ENCODE results near the gene KLRG1.

Gene KLRG1

DNA sequence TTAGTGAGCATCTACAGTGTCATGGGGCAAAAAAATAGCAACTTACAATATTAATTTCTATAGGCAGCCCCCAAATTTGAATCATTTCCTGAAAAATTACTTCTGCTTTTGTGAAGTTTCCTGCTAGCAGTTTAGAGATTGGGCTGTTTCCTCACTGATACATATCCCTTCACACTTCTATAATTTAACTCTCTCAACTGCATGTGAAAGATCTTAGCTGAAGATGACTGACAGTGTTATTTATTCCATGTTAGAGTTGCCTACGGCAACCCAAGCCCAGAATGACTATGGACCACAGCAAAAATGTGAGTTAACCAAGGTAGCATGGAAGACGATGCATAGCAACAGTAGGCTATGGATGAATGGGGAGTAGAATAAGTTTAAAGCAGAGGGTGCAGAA is at the start of gene KLRG1:
Gene KLRG1 (plus strand): TSS at position 134 of the 400 bp plus-strand sequence. CDS start 90 bp downstream, at position 224.
- DNase-seq (ENCODE audit: low read depth in 2 of 3, low spot score in 1 of 3): no peak

DNA sequence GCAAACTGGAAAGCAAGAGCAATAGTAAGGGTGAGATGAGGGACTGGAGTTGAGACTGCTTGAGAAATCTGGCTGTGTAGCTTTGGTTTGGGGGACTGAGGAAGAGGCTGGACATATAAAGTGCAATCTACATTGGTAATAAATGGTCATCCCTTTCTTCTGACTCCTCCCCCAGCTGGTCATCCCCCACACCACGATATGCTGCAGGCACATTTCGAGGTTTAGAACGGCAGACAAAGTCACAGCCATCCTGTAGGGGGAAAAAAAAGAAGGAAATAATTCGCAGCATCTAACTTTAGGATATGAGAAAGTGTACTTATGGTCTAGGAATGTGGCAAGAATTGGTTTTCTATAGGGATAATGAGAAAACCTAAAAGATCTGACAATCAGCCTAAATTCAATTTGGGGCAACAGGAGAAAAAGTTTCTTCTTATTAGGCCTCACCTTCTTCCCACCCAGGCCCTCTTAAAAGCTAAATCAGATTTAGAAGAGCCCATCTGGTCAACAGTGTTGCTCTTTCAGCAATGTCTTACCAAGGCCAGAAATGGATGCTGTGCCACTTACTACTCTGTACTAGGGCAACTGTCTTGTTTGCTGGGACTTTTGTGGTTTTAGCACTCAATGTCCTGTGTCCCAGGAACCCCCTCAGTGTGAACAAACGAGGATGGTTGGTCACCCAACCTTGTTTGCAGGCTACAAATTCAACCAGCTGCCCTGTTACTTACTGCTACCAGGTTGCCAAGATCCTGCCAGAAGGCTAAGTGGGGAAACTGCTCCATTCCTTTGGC is 47.5 kb upstream of the KLRG1 start:
- DNase-seq (ENCODE audit: low read depth in 2 of 3, low spot score in 1 of 3): no peak

DNA sequence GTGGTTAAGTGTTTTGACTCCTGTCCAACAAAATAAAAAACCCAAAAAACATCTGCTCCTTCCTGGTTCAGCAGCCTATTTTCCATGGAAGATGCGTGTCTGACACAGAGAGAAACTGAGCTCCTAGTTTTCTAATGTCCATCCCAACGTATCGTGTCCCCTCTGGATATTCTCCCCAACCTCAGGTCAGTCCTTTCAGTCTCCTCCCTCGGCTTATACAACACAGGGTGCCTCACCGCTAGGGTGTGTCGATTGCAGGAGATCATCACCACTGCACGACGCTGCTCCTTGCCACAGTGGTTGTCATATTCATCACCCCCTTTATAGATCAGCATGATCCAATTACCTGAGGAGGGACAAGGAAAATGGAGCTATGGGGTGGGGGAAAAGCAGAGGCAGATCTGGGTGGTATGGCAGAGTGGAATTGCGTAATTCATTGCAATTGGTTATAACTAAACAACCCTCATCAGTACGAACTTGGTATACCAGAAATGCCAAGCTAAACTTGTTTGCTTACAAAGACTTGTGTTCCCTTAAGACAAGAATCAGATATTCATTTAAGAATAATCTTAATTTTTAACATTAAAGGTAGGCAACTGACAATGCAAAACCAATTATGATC is 45.7 kb upstream of the KLRG1 start:
- no peak for DNase-seq (ENCODE audit: low read depth in 2 of 3, low spot score in 1 of 3)

DNA sequence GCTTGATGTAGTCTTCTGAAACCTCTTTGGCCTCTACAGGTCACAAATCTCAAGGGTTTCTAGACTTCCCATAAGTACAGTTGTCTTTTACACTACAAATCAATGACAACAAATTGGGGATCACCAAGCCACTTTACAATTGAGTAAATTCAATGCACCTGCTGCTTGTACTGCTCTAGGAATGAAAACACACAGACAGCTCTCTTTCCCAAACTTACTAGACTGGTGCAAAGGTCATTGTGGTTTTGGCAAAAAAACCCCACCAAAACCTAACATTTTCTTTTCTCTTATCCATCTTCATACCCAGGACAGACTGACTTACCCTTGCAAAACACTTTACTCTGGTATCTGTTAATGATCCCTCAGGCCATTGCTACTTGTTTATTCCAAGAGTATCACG is 42.6 kb upstream of the KLRG1 start:
- DNase-seq (ENCODE audit: low read depth in 2 of 3, low spot score in 1 of 3): no peak

DNA sequence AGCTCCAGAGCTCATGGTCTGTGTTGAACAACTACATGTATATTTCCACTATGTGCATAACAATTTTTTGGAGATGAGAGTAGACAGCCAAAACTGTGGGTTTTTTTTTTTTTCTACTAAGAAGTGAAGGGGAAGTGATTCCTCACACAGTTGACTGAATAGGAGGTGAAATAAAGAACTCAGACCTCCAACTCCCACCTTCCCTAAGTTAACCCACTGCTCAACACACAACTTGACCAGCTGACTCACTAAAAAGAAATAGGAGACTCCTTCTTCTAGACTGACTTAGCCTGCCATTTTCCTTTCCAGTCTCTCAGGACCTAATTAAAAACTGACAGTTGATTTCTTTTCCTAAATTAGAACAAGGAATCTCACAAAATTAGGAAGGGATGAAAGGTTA is 41.6 kb upstream of the KLRG1 start:
- DNase-seq (ENCODE audit: low read depth in 2 of 3, low spot score in 1 of 3): no peak

DNA sequence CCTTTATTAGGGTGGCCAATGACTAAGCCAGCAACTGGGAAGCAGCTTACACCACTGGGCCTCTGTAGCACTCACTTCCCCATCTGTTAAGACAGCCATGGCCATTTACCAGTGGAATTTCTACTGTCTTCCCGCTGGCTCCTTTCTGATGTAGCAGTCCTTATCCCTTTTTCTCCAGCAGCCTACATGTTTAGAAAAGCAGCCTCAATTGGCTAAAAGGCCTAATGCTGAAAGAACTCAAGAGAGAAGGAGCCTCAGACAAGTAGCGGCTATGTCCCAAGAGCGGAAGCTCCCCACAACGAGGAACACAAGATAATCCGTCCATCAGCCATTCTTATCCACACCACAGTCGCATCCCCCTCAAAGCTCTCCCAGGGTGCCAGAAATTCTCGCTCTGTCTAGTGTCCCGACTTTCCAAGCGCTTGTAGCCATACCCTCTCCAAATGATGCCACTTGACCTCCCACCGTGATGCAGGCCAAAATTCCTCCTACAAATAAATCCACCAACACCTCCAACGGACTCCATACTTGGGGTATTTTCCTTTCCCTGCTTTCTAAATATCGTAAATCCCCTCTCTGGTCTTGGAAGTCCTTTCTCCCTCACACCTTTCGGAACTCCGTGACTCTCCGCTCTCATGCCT is 40.5 kb upstream of the KLRG1 start:
- no peak for DNase-seq (ENCODE audit: low read depth in 2 of 3, low spot score in 1 of 3)

DNA sequence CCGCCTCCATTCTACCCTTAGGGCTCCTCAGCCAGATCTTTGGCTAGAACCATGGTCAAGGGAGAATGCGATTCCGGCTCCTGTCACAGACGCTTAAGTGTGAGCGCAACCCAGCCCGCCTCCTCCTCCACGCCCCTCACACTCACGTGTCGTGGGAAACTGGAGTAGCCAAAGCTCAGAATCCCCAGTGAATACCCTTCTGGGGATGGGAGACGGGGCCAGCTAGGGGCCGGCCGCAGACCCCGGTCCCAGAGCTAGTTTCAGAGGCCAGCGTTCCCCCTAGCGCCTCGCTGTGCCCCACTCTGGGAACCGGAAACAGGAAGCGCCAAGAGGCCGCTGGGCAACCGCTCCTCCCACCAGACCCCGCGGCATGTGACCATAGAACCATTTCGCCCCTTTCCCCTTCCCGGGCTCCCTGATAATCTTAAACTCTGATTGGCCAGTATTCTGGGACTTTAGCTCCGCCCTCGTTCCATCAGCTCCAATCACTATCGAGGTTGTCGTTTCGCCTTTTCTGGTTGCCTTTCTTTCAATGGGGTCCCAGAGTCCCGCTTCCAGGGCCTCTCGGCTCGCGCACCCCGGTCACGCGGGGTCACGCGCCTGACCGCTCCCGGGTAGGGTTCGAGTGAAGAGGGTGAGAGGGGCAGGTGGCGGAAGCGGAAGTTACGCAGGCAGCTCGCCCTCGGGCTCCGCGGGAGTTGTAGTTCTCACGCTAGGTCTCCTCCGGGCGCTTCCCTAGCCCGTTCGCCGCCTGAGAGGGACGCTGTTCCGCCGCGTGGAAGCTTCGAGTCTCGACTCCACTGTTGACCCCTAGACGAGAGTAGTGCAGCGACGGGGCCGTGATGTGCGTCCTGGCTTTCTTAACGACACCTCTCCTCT is 39.8 kb upstream of the KLRG1 start, which contains the start of gene M6PR:
Gene M6PR (minus strand): TSS at position 304 of the 879 bp plus-strand sequence. CDS start 3,241 bp downstream, outside the sequence.
- DNase-seq (ENCODE audit: low read depth in 2 of 3, low spot score in 1 of 3): peak; percentile 83 to 90 (median 87)

DNA sequence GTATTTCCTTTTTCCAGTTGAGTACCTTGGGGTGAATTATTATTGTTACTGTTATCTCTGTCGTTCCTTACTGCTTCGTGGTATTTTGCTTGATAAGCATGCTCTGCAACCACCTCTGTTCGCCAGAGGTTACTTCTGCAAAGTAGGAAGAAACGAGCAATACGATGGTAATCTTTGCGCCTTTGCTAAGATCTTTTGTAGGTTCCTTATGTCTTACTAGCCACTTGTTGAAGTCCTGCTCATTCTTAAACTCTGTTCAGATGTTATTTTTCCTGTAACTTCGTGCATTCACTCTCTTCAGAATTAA is 39.2 kb upstream of the KLRG1 start:
- no peak for DNase-seq (ENCODE audit: low read depth in 2 of 3, low spot score in 1 of 3)

DNA sequence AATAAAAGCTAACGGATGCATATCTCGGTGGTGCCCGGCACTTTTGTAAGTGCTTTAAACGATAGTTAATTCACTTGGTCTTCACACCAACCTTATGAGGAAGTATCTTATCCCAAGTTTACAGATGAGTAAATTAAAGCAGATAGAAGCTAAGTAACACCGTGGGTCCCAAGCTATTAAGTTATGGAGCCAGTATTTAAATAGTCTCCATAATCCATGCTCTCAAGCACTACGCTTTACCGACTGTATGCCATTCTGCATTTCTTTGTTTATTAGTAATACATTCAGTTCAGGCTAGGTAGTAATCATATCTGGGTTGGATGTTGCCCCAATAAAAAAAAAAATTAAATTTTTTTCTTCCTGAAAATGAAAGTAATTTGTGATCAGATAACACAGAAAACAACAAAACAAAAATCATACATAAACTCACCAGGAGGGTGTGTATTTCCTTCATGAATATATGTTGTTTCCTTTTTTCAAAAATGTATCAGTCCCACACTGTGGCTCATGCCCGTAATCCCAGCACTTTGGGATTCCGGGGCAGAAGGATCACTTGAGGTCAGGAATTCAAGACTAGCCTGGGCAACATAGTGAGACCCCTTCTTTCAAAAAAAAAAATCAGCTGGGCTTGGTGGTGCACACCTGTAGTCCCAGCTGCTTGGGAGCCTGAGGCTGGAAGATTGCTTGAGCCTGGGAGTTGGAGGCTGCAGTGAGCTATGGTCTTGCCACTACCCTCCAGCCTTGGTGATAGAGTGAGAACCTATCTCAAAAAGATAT is 38.5 kb upstream of the KLRG1 start:
- DNase-seq (ENCODE audit: low read depth in 2 of 3, low spot score in 1 of 3): no peak

DNA sequence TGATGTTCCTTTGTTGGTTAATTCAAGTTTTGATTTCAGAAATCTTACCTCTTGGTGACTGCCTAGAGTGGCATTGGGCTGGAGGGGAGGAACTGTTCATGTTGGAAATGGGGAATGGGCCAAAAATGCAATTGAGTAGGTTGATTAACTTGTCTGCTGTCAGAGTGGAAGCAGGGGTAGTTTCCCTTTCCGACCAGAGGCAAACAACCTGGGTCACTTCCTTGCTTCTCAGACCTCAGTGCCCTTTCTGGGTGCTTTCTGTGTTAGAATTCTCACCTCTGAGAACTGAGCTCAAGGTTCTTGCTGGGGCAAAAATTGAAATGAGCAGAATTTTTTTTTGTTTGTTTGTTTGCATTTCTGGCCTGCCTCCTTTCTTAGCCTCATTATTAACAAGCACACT is 37.6 kb upstream of the KLRG1 start:
- DNase-seq (ENCODE audit: low read depth in 2 of 3, low spot score in 1 of 3): no peak

DNA sequence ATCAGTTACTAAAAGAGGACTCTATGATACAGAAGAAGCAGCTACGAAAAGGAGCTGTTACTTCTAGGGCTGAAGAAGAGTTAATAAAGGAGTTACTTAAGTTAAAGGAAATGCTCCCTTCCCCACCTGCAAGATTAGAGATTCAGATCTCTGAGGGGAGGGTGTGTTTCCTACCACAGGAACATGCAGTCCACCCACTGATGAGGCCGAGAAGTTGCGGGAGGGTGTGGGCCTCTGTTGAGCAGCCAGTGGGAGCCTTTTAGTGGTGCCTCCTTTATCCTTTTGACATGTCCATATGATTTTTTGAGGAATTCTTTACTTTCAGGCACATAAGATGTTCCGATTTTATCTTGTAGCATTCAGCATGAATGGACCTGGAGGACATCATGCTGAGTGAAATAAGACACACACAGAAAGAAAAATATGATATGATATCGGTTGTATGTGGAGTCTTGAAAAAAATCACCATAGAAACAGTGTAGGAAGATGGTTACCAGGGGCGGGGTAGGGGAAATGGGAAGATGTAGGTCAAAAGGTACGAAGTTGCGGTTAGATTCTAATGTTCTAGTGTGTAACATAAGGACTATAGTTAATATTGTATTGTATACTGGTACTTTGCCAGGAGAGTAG is 35.5 kb upstream of the KLRG1 start:
- DNase-seq (ENCODE audit: low read depth in 2 of 3, low spot score in 1 of 3): no peak

DNA sequence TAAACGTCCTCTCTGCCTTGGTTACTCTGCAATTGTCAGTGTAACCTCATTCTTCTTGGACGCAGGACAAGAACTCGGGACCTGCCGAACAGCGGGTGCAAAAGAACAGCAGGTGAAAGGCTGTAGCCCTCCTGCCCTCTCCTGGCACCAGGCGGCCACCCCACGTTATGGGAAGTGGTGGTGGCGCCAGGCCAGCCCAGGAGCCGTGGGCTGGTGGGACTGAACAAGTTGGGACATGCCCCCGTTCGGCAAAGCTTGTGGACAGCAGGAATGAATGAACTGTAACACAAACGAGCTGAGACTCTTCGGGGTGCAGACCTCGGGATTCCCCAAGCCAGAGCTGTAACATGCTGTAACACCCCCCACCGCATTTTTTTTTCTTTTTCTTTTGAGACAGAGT is 33.3 kb upstream of the KLRG1 start:
- DNase-seq (ENCODE audit: low read depth in 2 of 3, low spot score in 1 of 3): no peak

DNA sequence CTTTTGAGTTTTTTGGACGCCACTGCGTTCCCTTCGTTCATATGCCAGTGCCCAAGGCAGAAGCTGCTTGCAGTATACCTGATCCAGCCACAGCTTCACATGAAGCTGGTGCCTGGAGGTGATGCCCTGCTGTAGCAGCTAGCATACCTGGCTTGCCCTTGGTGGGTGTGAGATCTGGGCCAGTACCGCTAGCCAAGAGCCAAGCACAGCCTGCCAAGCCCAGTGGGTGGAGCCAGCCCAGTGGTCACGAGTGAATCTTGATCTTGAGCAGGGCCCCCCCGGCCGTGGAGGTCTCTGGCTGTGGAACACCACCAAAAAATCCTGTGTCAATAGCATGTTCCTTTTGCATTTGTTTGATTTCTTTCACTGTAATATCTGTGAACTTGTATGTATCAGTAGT is 32.6 kb upstream of the KLRG1 start:
- no peak for DNase-seq (ENCODE audit: low read depth in 2 of 3, low spot score in 1 of 3)

DNA sequence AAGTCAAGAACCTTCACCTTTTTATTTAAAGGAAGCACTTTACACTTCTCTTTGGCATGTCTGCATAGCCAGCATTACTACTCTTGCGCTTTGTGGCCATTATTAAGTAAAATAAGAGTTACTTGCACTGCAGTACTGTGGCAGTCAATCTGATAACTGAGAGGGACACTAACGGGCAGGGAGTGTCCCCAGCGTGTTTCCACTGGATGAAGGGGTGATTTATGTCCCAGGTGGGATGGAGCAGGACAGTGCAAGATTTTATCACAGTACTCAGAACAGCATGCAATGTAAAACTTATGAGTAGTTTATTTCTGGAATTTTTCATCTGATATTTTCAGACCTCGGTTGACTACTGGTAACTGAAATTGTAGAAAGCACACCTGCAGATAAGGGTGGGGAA is 31.8 kb upstream of the KLRG1 start:
- no peak for DNase-seq (ENCODE audit: low read depth in 2 of 3, low spot score in 1 of 3)

DNA sequence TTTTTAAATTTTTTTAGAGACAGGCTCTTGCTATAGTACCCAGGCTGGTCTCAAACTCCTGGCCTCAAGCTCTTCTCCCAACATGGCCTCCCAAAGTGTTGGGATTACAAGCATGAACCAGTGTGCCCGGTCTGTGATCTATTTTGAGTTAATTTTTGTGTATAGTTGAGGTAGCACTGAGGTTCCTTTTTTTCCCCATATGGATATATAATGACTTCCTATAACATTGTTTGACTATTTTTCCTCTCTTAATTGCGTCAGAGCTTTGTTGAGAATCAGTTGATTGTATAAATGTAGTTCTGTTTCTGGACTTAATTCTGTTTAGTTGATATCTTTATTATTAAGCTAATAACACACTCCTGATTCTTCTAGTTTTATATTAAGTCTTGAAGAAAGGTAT is 31.3 kb upstream of the KLRG1 start:
- no peak for DNase-seq (ENCODE audit: low read depth in 2 of 3, low spot score in 1 of 3)

DNA sequence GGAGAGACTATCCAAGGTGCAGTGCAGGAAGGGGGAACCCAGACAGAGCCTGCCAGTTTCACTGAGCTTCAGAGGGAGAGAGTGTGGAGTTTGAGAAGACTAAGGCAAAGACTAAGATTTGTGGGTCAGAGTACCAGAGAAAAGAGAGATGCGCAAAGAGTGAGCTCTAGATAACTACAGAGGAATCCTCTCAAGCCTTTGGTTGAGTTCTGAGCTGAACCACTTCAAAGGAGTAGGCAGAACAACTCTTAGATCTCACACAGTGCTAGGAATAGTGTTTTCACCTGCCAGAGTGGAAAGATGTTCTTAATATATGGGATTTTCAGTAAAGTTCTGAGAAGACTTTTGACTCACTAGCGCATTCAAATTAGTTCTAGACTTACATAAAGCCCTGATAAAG is 29.2 kb upstream of the KLRG1 start:
- DNase-seq (ENCODE audit: low read depth in 2 of 3, low spot score in 1 of 3): no peak

DNA sequence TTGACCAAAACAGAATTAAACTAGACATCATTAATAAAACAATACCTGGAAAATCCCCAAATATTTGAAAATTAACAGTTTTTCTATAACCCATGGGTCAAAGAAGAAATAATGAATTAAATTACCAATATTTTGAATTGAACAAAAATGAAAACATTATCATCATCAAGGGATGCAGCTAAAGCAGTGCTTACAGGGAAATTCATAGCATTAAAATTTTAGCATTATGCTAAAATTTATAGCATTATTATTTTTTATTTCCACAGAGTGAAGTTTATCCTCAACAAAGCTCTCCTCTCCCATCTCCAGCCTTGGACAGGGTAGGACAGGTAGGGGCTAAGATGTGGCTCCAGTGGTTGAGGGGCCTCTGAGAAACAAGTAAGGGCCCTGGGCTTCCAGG is 20.6 kb upstream of the KLRG1 start:
- DNase-seq (ENCODE audit: low read depth in 2 of 3, low spot score in 1 of 3): no peak

DNA sequence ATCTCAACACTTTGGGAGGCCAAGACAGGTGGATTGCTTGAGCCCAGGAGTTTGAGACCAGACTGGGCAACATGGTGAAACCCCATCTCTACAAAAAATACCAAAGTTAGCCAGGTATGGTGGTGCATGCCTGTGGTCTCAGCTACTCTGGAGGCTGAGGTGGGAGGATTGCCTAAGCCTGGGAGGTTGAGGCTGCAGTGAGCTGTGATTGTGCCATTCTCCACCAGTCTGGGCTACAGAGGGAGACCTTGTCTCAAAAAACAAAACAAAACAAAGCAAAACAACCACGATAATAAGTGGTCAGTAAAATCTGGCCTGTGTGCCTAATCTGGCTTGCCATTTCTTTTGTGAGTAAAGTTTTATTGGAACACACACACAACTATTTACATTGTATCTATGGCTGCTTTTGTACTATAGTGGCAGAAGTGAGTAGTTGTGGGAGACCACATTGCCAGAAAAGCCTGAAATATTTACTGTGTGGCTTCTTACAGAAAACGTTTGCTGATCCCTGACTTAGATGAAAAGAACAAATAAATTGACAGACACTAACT is 19.4 kb upstream of the KLRG1 start:
- no peak for DNase-seq (ENCODE audit: low read depth in 2 of 3, low spot score in 1 of 3)

DNA sequence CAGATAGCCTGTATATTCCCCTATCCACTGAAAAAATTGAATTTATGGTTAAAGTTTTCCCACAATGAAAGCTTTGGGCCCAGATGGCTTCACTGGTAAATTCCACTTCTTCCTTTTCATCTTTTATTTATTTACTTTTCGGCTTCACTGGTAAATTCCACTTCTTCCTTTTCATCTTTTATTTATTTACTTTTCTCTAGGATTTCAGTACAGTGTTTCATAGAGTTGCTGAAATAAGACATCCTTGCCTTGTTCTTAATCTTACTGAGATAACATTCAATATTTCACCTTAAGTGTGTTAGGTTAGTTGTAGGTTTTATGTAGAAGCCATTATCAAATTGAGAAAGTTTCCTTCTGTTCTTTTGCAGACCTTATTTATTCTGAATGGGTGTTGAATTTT is 18.9 kb upstream of the KLRG1 start:
- DNase-seq (ENCODE audit: low read depth in 2 of 3, low spot score in 1 of 3): no peak

DNA sequence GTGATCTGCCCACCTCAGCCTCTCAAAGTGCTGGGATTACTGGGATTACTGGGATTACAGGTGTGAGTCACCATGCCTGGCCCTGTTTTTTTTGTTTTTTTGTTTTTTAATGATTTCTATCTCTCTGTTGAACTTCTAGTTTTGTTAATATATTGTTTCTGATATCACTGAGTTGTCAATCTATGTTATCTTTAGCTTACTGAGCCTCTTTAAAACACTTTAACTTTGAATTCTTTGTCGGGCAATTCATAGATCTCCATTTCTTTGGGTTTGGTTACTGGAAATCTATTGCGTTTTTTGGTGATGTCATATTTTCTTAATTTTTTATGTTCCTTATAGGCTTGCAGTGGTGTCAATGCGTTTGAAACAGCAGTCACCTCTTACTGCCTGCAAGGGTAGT is 9.2 kb upstream of the KLRG1 start:
- no peak for DNase-seq (ENCODE audit: low read depth in 2 of 3, low spot score in 1 of 3)
